ENCODE measurements around the gene RANBP10.

Gene RANBP10

DNA sequence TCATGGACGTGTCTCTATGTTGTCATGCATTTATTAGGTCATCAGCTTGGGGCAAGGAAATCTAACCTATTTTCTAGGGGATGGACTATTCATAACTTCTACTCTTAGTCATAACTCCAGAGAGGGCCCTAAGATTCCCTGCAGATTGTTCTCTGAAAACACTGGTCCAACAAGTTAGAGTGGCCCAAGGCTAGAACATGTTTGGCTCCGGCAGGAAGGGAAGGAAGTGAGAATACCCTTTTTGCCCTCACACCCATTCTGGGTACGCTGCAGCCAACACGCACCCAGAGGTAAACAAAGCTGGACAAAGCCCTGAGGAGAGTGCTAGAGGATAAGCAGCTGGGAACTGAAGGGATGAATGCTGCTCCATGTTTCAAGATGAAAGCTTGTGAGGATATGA lies 129.8 kb downstream of the RANBP10 start:
- TF ChIP-seq, protein P1, sequence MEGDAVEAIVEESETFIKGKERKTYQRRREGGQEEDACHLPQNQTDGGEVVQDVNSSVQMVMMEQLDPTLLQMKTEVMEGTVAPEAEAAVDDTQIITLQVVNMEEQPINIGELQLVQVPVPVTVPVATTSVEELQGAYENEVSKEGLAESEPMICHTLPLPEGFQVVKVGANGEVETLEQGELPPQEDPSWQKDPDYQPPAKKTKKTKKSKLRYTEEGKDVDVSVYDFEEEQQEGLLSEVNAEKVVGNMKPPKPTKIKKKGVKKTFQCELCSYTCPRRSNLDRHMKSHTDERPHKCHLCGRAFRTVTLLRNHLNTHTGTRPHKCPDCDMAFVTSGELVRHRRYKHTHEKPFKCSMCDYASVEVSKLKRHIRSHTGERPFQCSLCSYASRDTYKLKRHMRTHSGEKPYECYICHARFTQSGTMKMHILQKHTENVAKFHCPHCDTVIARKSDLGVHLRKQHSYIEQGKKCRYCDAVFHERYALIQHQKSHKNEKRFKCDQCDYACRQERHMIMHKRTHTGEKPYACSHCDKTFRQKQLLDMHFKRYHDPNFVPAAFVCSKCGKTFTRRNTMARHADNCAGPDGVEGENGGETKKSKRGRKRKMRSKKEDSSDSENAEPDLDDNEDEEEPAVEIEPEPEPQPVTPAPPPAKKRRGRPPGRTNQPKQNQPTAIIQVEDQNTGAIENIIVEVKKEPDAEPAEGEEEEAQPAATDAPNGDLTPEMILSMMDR (IDR thresholded peaks at IDR 0.05; ENCODE audit: low read depth, low read length), result no peak
- no peak overlapping the region for H3K4me3 ChIP-seq (ENCODE audit: low read depth, low read length)

DNA sequence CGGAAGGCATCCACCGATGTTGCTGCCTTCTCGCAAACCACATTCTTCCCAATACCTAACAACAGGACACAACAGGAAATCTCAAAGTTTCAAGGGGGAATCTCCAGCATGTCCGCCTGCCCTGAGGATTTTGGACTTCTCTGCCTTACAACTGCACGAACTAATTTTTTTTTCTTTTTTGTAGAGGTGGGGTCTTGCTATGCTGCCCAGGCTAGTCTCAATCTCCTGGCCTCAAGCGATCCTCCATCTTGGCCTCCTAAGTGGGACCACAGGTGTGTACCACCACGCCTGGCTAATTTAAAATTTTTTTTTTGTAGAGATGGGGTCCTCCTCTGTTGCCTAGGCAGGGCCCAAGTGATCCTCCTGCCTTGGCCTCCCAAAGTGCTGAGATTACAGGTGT lies 130.4 kb downstream of the RANBP10 start:
- TF ChIP-seq, protein P1 (IDR thresholded peaks at IDR 0.05; ENCODE audit: low read depth, low read length), result no peak
- H3K4me3 ChIP-seq (ENCODE audit: low read depth, low read length), result no peak overlapping the region

DNA sequence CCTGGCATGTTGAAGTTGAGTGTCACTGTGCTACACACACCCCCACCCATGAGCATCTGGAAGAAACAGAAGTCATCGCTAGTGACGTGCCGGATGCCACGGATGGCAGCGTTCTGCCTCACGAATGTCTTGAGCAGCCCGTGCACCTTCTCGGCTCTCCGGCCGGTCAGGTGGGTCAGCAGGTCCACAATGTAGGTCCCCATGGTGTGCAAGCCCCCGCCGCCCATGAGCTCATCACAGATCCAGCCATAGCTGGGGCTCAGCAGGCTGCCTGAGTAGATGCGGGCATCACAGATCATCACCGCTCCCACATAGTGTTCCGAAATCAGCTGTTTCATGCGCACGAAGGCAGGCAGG lies 130.8 kb downstream of the RANBP10 start:
- no peak overlapping the region for H3K4me3 ChIP-seq (ENCODE audit: low read depth, low read length)

DNA sequence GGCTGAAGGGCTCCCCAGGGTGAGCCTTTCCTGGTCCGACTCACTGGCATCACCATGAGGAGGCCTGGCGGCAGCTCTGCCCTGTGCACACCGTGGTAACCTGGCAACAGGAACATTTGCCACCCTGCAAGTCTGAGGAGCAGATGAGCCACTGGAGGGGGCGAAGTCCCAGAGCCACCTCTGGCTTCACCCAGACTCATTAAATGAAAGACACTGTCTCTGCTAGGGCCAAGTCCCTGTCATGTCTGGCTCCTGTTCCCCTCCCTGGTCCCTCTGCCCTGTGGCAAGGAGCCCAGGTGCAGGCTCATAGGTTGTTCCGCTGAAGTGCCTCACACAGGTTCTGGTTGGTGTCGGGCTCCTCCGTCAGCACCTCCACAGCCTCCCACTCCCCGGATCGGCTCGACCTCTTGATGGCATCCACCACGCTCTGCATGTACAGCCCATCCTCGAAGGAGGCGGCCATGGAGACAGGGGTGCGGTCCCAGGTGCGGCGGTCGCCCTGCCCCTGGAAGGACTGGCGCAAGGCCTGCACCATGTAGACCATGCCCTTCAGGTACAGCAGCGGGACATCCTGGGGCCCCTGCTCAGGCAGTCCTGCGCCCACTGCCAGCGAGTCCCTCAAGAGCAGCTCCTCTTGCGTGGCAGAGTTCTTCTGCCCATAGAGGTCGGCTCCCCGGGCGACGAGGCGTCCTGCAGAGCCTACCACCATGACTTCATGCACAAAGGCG lies 131.3 kb downstream of the RANBP10 start:
- no peak overlapping the region for H3K4me3 ChIP-seq (ENCODE audit: low read depth, low read length)
- TF ChIP-seq, protein P1 (IDR thresholded peaks at IDR 0.05; ENCODE audit: low read depth, low read length), result no peak

More for the DNA sequence above, 130.8 kb downstream of the RANBP10 start:
- TF ChIP-seq, protein P1 (IDR thresholded peaks at IDR 0.05; ENCODE audit: low read depth, low read length), result no peak

DNA sequence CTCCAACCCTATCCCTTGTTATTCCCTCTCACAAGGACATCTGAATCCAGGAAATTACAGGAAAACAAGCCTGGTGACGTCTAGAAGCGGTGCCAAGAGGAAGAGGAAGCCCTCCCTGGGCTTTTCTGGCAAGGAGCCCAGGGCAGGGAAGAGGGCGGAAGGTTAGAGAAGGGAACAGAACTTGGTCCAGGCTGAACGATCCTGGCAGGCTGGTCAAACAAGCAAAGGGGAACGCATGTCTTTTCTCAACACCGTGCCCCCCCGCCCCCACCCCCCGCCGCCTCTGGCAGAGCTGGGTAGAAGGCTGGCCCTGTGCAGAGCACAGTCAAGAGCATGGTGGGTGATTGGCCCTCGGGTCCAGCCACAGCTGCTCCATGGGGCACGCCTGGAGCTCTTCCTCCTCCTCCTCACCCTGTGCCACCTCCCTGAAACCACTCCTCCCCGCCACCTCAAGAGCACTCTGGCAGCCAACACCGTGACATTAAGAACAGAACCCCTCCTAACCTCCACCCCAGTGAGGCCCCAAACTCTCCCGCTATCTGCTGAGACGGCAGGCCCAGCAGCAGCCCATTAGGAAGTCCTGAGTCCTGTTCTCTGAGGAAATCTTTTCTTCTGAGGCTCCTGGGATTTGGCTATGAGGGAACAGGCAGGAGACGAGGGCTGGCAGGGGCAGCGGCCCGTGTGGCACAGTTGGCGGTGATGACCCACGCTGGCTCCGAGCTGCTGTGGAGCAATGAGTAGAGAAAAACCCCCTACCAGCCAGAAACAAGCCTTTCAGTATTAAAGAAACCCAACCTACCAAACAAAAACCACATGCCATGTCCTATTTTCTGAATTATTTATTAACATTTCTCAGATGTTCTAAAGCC lies 132.4 kb downstream of the RANBP10 start:
- H3K4me3 ChIP-seq (ENCODE audit: low read depth, low read length), result no peak overlapping the region
- TF ChIP-seq, protein P1 (IDR thresholded peaks at IDR 0.05; ENCODE audit: low read depth, low read length), result no peak

Data from WI38 (cell line).